SK-N-SH (cell line): ENCODE measurements around the gene ASB7. TPM values are rescaled to one million over a fixed set of nuclear protein-coding genes. Genes with fewer than 3 reads are reported as not detected.

Experiments used
- CTCF ChIA-PET: fragments of 300-600, 350-600 bp; formaldehyde crosslinking; extraction: SDS; loops from one replicate; lab custom pipeline; 2021; lab: Yijun Ruan, JAX
- POLR2A ChIA-PET: fragments of 350-600 bp; sonication (Branson Sonifier 250); formaldehyde crosslinking; extraction: SDS; loops from one replicate; lab custom pipeline; 2020; ENCODE audit warnings: antibody characterized with exemption, inconsistent platforms; lab: Yijun Ruan, JAX
- DNase-seq: peaks from one replicate; pipeline ENCODE4 v3.0.0; 2012
- H2AFZ ChIP-seq: fragments of 200-600 bp; sonication (generic); 2 replicates; pipeline ENCODE4 v1.8.1; 2016; ENCODE audit warnings: antibody characterized with exemption, mild to moderate bottlenecking, low read depth
- H3F3A ChIP-seq: fragments of 200-600 bp; sonication (generic); replicated peaks from 2 replicates; pipeline ENCODE3; 2016; ENCODE audit warnings: antibody characterized with exemption, mild to moderate bottlenecking; ENCODE audit not compliant: insufficient read depth
- H3K27ac ChIP-seq, 2 experiments: fragments of 200-500 bp in 1 of 2; fragments of 200-600 bp in 1 of 2; sonication (Bioruptor generic) in 1 of 2; sonication (generic), shearing (Covaris generic) in 1 of 2; 2 replicates each; pipeline versions ENCODE4 v1.5.1 to v1.6.1; 2014 to 2016; ENCODE audit warnings: low read depth in 2 of 2, inconsistent platforms in 1 of 2, low read length in 1 of 2, mild to moderate bottlenecking in 1 of 2, mixed read lengths in 1 of 2
- H3K27me3 ChIP-seq: fragments of 200-600 bp; sonication (generic), shearing (Covaris generic); 2 replicates; pipeline ENCODE4 v1.6.1; 2016; ENCODE audit warnings: mixed run types; ENCODE audit not compliant: insufficient read depth
- H3K36me3 ChIP-seq, 2 experiments: fragments of 200-500 bp in 1 of 2; fragments of 200-600 bp in 1 of 2; sonication (Bioruptor generic) in 1 of 2; sonication (generic) in 1 of 2; replicated peaks in 1 of 2; 2 replicates each; pipeline versions ENCODE3 to v1.5.1; 2014 to 2016; ENCODE audit warnings: low read length in 1 of 2, mild to moderate bottlenecking in 1 of 2; ENCODE audit not compliant: insufficient read depth in 2 of 2, control insufficient read depth in 1 of 2
- H3K4me1 ChIP-seq, 2 experiments: fragments of 200-500 bp in 1 of 2; fragments of 200-600 bp in 1 of 2; sonication (Bioruptor generic) in 1 of 2; sonication (generic), shearing (Covaris generic) in 1 of 2; 2 replicates each; pipeline versions ENCODE4 v1.5.1 to v1.6.1; 2014 to 2016; ENCODE audit warnings: low read depth in 1 of 2, low read length in 1 of 2, mixed run types in 1 of 2; ENCODE audit not compliant: insufficient read depth in 2 of 2, control insufficient read depth in 1 of 2
- H3K4me2 ChIP-seq: fragments of 200-600 bp; sonication (generic), shearing (Covaris generic); 2 replicates; pipeline ENCODE4 v1.6.1; 2017; ENCODE audit warnings: mixed run types
- H3K4me3 ChIP-seq, 2 experiments: fragments of 200-500 bp in 1 of 2; fragments of 200-600 bp in 1 of 2; sonication (Bioruptor generic) in 1 of 2; sonication (generic), shearing (Covaris generic) in 1 of 2; 2 replicates each; pipeline versions ENCODE4 v1.5.1 to v1.8.1; 2014 to 2016; ENCODE audit warnings: low read depth in 2 of 2, inconsistent platforms in 1 of 2, low read length in 1 of 2, mild to moderate bottlenecking in 1 of 2, mixed read lengths in 1 of 2, moderate library complexity in 1 of 2
- H3K79me2 ChIP-seq: fragments of 200-600 bp; sonication (generic); 2 replicates; pipeline ENCODE4 v1.8.1; 2017; ENCODE audit warnings: mild to moderate bottlenecking; ENCODE audit not compliant: insufficient read depth
- H3K9ac ChIP-seq: fragments of 200-600 bp; sonication (generic); 2 replicates; pipeline ENCODE4 v1.6.1; 2017; ENCODE audit warnings: mixed run types
- H3K9me2 ChIP-seq: fragments of 200-600 bp; sonication (generic); 2 replicates; pipeline ENCODE4 v1.6.1; 2017; ENCODE audit warnings: mixed run types
- H3K9me3 ChIP-seq: fragments of 200-600 bp; sonication (generic); 2 replicates; pipeline ENCODE4 v1.6.1; 2017; ENCODE audit warnings: mixed run types, mild to moderate bottlenecking, moderate library complexity
- H4K20me1 ChIP-seq: fragments of 200-600 bp; sonication (generic); 2 replicates; pipeline ENCODE4 v1.6.1; 2017; ENCODE audit warnings: mild to moderate bottlenecking, mixed run types; ENCODE audit not compliant: insufficient read depth
- CHD2 ChIP-seq: fragments of 150-350 bp; IDR thresholded peaks from 2 replicates; pipeline ENCODE4 v1.6.1; 2018; ENCODE audit warnings: low read length; ENCODE audit not compliant: partially characterized antibody
- ELF1 ChIP-seq: IDR thresholded peaks from 2 replicates; pipeline ENCODE4 v1.4.0; 2012
- EP300 ChIP-seq, 2 experiments: IDR thresholded peaks; 2 replicates each; pipeline versions ENCODE4 v1.4.0 to v1.6.1; 2012; ENCODE audit warnings: borderline replicate concordance in 1 of 2, low read depth in 1 of 2, low read length in 1 of 2
- GABPA ChIP-seq: IDR thresholded peaks from 2 replicates; pipeline ENCODE4 v1.4.0; 2012; ENCODE audit warnings: low read depth, mild to moderate bottlenecking
- JUND ChIP-seq: IDR thresholded peaks from 2 replicates; pipeline ENCODE4 v1.4.0; 2012
- MAX ChIP-seq: IDR thresholded peaks from 2 replicates; pipeline ENCODE4 v1.4.0; 2012; ENCODE audit warnings: low read depth
- MXI1 ChIP-seq: IDR thresholded peaks from 2 replicates; pipeline ENCODE4 v1.6.1; 2012; ENCODE audit warnings: mild to moderate bottlenecking, low read depth, low read length, improper control_type of control experiment
- NFIC ChIP-seq: IDR thresholded peaks from 2 replicates; pipeline ENCODE4 v1.4.0; 2012; ENCODE audit warnings: borderline replicate concordance
- NRF1 ChIP-seq: IDR thresholded peaks from 2 replicates; pipeline ENCODE4 v1.6.1; 2012; ENCODE audit warnings: low read depth, mild to moderate bottlenecking, low read length
- POLR2AphosphoS5 ChIP-seq: IDR thresholded peaks from 2 replicates; pipeline ENCODE4 v1.6.1; 2012; ENCODE audit warnings: low read depth, low read length
- RAD21 ChIP-seq: IDR thresholded peaks from 2 replicates; pipeline ENCODE4 v1.6.1; 2012; ENCODE audit warnings: mild to moderate bottlenecking, low read length
- RFX5 ChIP-seq: IDR thresholded peaks from 2 replicates; pipeline ENCODE4 v1.6.1; 2012; ENCODE audit warnings: mild to moderate bottlenecking, improper control_type of control experiment, low read length
- RXRA ChIP-seq: IDR thresholded peaks from 2 replicates; pipeline ENCODE4 v1.4.0; 2012; ENCODE audit warnings: low read depth, mild to moderate bottlenecking, borderline replicate concordance
- SIN3A ChIP-seq: IDR thresholded peaks from 2 replicates; pipeline ENCODE4 v1.6.1; 2012; ENCODE audit warnings: low read depth, mild to moderate bottlenecking, low read length, moderate library complexity, borderline replicate concordance
- SMC3 ChIP-seq: IDR thresholded peaks from 2 replicates; pipeline ENCODE4 v1.6.1; 2012; ENCODE audit warnings: low read depth, low read length, improper control_type of control experiment
- TAF1 ChIP-seq: IDR thresholded peaks from 2 replicates; pipeline ENCODE4 v1.6.1; 2012; ENCODE audit warnings: low read depth, mild to moderate bottlenecking, low read length, moderate library complexity, borderline replicate concordance
- TEAD4 ChIP-seq: IDR thresholded peaks from 2 replicates; pipeline ENCODE4 v1.4.0; 2012; ENCODE audit warnings: mild to moderate bottlenecking, borderline replicate concordance; ENCODE audit not compliant: insufficient read depth
- USF1 ChIP-seq: IDR thresholded peaks from 2 replicates; pipeline ENCODE4 v1.4.0; 2012; ENCODE audit warnings: low read depth, borderline replicate concordance
- YY1 ChIP-seq: IDR thresholded peaks from 2 replicates; pipeline ENCODE4 v1.4.0; 2012; ENCODE audit warnings: low read depth, mild to moderate bottlenecking
- ZBTB33 ChIP-seq: IDR thresholded peaks from 2 replicates; pipeline ENCODE4 v1.4.0; 2012; ENCODE audit warnings: low read depth, borderline replicate concordance
- WGBS: methylation state at CpG from one replicate; pipeline ENCODE4 v1.1.6; 2017; ENCODE audit warnings: low lambda C conversion rate; 5-methylcytosine and 5-hydroxymethylcytosine counted together
- polyA plus RNA-seq, 3 experiments: library from polyadenylated mRNA; depleted of rRNA; stranded (reverse); fragments of >200 nt; gene quantifications; 2 replicates each; pipeline ENCODE4 v1.2.3, GENCODE V29; 2012

ASB7 gene
- 6.1 and 7.7 TPM in 2 replicates for polyA plus RNA-seq (2012; rRNA removed)
- 6.7 and 7.4 TPM in 2 replicates for polyA plus RNA-seq (2012; cell fraction: cytosol; rRNA removed)
- 4.7 and 7.1 TPM in 2 replicates for polyA plus RNA-seq (2012; cell fraction: nucleus; rRNA removed)

GRCh38 chr15:100602064-100602822 is at the start of gene ASB7, which contains the start of gene LINS1:
ASB7 (plus strand) TSS chr15:100602589; CDS start chr15:100612217, 9,628 bp downstream.
LINS1 (minus strand) TSS chr15:100602184; CDS start chr15:100580842, 21,342 bp downstream.
- peak within 1 kb of the TSS; percentile 89 for H3K9ac ChIP-seq
- H3K4me1 ChIP-seq: peaks cover 5 to 18% of the 10 kb centered on the region in 2 experiments; a peak in 3 of 4 replicates
- H3K4me3 ChIP-seq: peak within 1 kb of the TSS; percentile 89 to 99
- peaks cover 21 to 24% of the 10 kb centered on the region in 2 experiments for H3K36me3 ChIP-seq
- CTCF ChIA-PET: interaction anchor here (0.6 to 3.5 kb wide), 4 partner anchors 30 to 405 kb away, joined by 3 to 22 read pairs (median 12); no protein-coding TSS in a partner anchor
- DNase-seq: peak; percentile 94
- peaks cover 94% of the 10 kb centered on the region for H3K79me2 ChIP-seq
- H3K9me2 ChIP-seq: no peaks in the 10 kb centered on the region
- peak within 1 kb of the TSS; percentile 83 for H3K4me2 ChIP-seq
- POLR2A ChIA-PET: interaction anchor here (1.3 kb wide), 1 partner anchor 260 kb away, joined by 3 read pairs; the partner anchor contains the start of gene ADAMTS17
- no peaks in the 10 kb centered on the region for H4K20me1 ChIP-seq
- H3K9me3 ChIP-seq: no peaks in the 10 kb centered on the region
- H3F3A ChIP-seq: no peaks in the 10 kb centered on the region
- no peak for TF ChIP-seq TEAD4
- peak; percentile 84 for TF ChIP-seq MXI1
- TF ChIP-seq ELF1: peak; percentile 80
- peak; percentile 81 for TF ChIP-seq CHD2
- peak; percentile 69; the same call in 1 of the 2 replicates for TF ChIP-seq RFX5
- peak; percentile 99 for TF ChIP-seq NRF1
- TF ChIP-seq TAF1: peak; percentile 53; the same call in 1 of the 2 replicates
- 0 out of 2 replicates have a peak, but pooled peaks have one; percentile 4 for TF ChIP-seq RXRA
- peak; percentile 42; the same call in 1 of the 2 replicates for TF ChIP-seq POLR2AphosphoS5
- TF ChIP-seq JUND: no peak
- TF ChIP-seq EP300 (IDR thresholded peaks at IDR 0.05; ENCODE audit: borderline replicate concordance in 1 of 2, low read depth in 1 of 2, low read length in 1 of 2): peak in 1 of 2 experiments; percentile 4; a peak in 1 of 4 replicates
- peak; percentile 28; the same call in 1 of the 2 replicates for TF ChIP-seq GABPA
- TF ChIP-seq NFIC: peak; percentile 78
- peak; percentile 91 for TF ChIP-seq YY1
- TF ChIP-seq SIN3A: peak; percentile 6; the same call in 1 of the 2 replicates
- no peak for TF ChIP-seq SMC3
- TF ChIP-seq ZBTB33: no peak
- TF ChIP-seq USF1: 0 out of 2 replicates have a peak, but pooled peaks have one; percentile 6
- peak; percentile 38 for TF ChIP-seq MAX
- TF ChIP-seq RAD21: no peak
- peak within 1 kb of the TSS; percentile 63 to 87 for H3K27ac ChIP-seq
- H2AFZ ChIP-seq: peak within 1 kb of the TSS; percentile 80
- WGBS: under 1% methylated on average over 36 of the region's 51 CpGs
- H3K27me3 ChIP-seq: no peaks in the 10 kb centered on the region
